Stromal cell of bone marrow (primary cell): ENCODE measurements around the gene RNF167.

ENCODE experiments used
- DNase-seq: peaks from one replicate; pipeline ENCODE4 v3.0.0-alpha.2; 2012; ENCODE audit warnings: low read depth

RNF167 gene

DNA sequence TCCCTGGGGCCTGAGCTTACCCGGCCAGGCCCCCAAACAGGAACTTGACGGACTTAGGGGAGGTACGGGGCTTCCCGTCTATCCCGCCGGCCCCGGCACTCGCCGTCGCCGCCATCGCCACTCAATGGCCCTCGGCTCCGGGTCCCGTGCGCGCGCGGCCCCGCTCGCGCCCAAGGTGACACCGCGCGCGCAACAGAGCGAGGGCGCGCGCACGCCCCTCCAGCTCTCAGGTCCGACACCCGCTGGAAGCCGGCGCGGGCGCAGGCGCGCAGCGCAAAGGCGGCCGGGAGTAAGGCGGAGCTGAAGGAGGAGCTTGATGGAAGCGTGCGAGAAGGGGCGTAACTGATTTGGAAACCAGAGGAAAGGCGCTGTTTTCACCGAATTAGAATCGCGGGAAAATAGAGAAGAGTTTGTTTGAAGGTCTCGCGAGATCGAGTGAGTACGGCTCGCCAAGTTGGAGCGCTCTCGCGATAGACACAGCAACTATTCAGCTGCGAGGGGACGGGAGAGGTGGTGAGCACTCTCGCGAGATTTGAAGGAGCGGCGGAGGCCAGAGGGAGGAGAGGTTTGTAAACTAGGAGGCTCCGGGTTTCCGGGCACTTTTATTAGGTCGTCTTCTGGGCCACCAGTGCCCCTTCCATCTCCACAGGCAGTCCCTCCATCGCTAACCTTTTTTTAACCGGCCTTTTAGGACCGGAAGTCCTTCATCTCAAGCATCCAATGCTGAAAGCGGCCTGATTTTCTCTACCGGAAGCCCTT is at the start of gene RNF167, which contains the start of gene SLC25A11:
RNF167 (plus strand) TSS at position 473 of the 759 bp plus-strand sequence. CDS start 642 bp downstream, outside the sequence.
SLC25A11 (minus strand) TSS at position 251 of the 759 bp plus-strand sequence; CDS start at position 115, 136 bp downstream.
- peak; percentile 99 for DNase-seq

DNA sequence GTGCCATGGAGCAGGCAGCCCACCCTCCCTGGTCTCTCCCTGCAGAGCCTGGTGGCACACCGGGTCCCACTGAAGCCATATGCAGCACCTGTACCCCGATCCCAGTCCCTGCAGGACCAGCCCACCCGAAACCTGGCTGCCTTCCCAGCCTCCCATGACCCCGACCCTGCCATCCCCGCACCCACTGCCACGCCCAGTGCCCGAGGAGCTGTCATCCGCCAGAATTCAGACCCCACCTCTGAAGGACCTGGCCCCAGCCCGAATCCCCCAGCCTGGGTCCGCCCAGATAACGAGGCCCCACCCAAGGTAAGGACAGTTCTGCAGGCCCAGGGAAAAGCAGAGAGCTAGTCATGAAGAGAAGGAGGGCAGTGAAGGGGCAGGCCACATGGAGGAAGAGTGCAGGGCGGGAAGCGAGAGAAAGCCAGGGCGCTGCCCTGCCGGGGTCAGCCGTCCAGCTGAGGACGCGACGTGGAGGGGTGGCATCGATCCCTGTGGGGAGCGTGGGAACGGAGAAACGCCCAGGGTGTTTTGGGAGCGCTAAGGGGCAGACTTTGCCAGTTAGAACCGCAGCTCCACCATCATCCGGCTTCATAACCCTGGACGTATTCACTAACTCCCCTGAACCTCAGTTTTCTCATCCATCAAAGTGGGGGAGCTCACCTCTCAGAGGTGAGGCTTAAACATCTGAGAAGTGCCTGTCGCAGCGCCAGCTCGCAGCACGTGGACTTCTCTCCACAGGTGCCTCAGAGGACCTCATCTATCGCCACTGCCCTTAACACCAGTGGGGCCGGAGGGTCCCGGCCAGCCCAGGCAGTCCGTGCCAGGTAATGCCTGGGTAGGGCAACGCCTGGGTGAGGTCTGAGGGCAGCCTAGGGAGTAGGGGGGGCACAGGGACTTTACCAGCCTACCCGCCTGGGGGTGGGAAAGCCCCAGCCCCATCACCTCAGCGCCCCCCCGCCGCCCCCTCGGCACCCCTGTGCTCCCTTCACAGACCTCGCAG is 48.4 kb upstream of the RNF167 start:
- DNase-seq = no peak

DNA sequence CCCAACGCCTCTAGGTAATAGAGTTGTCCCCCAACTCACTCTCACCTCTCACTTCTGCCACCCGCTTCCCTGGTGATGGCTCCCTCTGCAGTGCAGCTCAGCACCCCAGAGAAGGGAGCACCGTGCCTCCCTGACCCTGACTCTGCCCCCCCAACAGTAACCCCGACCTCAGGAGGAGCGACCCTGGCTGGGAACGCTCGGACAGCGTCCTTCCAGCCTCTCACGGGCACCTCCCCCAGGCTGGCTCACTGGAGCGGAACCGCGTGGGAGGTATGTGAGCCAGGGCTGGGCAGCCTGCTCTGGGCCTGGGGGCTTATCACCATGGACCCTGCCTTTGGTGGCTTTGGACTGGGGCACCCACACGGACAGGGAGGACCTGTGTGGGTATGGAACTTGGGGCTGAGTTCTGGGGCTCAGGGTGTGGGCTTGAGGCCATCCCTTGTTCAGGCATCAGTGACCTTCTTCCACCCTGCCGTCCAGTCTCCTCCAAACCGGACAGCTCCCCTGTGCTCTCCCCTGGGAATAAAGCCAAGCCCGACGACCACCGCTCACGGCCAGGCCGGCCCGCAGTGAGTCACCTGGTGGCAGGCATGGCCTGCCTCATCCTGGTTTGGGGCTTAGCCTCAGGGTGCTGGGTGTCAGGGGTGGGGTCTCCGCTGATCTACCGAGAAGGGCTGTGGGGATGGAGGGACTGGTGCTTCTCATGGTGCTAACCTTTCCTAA is 47.4 kb upstream of the RNF167 start:
- no peak for DNase-seq

DNA sequence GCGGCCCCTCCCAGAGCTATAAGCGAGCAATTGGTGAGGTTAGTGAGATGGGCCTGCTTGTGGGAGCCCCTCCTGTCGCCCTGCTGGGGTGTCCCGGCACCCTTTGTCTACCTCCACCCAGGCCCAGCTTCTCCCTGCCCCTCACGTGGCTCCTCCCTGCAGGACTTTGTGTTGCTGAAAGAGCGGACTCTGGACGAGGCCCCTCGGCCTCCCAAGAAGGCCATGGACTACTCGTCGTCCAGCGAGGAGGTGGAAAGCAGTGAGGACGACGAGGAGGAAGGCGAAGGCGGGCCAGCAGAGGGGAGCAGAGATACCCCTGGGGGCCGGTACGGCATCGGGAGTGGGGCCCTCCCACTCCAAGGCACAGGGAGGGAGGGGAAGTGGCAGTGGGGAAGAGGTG is 46.8 kb upstream of the RNF167 start:
- DNase-seq = no peak

DNA sequence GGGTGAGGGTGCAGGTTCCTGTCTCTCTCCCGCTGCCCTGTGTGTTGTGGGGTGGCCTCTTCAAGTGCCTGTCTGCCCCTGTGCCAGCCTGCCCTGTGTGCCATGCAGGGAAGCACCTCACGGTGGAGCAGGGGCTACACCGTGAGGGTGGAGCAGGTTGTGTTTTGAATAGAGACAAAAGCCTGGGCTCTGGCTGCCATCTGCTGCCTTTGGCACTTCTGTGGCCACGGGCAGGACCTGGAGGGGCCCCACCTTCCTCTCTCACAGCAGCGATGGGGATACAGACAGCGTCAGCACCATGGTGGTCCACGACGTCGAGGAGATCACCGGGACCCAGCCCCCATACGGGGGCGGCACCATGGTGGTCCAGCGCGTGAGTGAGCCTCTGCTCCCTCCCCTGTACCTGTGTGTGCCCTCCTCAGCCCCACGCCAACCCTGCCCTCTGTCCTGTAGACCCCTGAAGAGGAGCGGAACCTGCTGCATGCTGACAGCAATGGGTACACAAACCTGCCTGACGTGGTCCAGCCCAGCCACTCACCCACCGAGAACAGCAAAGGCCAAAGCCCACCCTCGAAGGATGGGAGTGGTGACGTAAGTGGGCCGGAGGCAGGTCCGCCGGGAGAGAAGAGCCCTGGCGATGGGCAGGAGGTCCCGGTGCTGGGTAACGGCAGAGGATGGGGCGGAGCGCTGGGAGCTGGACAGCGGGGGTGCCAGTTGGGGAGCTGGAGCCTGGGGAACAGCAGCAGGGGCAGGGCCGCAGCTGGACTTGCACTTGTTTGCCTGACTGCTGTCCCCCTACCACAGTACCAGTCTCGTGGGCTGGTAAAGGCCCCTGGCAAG is 46.1 kb upstream of the RNF167 start:
- no peak for DNase-seq

DNA sequence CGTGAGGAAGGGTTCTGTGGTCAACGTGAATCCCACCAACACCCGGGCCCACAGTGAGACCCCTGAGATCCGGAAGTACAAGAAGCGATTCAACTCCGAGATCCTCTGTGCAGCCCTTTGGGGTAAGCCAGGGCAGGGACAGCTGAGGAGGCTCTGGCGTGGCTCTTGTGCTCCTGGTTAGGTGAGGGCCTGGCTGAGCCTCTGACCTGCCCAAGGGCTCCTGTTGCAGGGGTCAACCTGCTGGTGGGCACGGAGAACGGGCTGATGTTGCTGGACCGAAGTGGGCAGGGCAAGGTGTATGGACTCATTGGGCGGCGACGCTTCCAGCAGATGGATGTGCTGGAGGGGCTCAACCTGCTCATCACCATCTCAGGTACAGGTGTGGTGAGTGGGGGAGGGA is 44.9 kb upstream of the RNF167 start:
- no peak for DNase-seq

DNA sequence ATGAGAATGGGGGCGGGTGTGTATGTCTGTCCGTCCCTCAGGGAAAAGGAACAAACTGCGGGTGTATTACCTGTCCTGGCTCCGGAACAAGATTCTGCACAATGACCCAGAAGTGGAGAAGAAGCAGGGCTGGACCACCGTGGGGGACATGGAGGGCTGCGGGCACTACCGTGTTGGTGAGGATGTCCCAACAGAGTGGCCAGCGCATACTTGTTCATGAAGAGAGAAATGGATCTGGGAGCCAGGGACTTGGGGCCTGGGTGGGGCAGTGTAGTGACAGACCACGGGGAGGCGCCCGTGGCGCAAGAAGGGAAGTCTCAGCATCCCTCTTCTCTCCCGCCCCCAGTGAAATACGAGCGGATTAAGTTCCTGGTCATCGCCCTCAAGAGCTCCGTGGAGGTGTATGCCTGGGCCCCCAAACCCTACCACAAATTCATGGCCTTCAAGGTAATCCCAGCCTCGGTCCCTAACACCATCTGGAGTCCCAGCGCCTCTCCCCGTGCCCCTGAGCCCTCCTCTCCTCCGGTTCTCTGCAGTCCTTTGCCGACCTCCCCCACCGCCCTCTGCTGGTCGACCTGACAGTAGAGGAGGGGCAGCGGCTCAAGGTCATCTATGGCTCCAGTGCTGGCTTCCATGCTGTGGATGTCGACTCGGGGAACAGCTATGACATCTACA is 44.3 kb upstream of the RNF167 start:
- DNase-seq = no peak

DNA sequence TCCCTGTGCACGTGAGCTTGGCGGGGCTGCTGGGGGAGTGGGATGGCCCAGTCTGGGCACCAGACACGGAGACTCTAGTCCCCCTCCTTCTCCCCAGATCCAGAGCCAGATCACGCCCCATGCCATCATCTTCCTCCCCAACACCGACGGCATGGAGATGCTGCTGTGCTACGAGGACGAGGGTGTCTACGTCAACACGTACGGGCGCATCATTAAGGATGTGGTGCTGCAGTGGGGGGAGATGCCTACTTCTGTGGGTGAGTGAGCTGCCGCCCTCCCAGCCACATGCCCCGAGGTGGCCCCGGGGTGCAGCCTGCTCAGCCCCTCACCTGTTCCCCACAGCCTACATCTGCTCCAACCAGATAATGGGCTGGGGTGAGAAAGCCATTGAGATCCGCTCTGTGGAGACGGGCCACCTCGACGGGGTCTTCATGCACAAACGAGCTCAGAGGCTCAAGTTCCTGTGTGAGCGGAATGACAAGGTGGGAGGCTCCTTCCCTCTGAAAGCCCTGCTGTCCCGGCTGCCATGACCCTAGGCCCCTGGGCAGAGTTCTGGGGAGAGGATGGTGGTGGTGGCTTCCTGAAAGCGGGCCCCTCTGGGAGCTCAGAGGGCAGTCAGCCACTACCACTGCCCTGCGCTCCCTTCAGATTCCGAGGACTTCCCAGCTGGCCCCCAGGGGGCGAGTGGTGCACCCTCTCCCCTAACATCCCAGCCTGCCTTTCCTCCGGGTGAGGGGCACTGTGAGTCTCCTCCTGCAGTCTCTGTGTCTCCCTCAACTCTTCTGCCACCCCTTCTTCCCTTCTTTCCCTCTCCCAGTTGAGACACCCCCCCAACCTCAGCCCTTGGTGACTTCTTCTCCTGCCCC is 43.5 kb upstream of the RNF167 start:
- DNase-seq = no peak

DNA sequence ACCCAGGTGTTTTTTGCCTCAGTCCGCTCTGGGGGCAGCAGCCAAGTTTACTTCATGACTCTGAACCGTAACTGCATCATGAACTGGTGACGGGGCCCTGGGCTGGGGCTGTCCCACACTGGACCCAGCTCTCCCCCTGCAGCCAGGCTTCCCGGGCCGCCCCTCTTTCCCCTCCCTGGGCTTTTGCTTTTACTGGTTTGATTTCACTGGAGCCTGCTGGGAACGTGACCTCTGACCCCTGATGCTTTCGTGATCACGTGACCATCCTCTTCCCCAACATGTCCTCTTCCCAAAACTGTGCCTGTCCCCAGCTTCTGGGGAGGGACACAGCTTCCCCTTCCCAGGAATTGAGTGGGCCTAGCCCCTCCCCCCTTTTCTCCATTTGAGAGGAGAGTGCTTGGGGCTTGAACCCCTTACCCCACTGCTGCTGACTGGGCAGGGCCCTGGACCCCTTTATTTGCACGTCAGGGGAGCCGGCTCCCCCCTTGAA is 42.8 kb upstream of the RNF167 start:
- DNase-seq = no peak

DNA sequence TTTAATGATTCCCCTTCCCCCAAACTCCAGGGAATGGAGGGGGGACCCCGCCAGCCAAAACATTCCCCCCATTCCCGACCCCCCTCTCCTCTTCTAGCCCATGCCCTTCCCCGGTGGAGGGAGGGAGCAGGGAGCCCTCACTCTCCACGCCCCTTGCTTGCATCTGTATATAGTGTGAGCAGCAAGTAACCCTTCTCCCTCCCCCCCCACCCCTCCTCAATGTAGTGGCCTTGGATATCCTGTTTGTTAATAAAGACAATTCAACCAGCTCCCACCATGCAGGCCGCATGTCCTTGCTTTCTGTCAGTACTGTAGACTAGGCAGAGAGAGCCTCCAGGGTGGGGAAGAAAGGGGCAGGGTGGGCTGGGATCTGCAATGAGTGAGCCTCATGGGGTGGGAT is 42.3 kb upstream of the RNF167 start:
- no peak for DNase-seq

DNA sequence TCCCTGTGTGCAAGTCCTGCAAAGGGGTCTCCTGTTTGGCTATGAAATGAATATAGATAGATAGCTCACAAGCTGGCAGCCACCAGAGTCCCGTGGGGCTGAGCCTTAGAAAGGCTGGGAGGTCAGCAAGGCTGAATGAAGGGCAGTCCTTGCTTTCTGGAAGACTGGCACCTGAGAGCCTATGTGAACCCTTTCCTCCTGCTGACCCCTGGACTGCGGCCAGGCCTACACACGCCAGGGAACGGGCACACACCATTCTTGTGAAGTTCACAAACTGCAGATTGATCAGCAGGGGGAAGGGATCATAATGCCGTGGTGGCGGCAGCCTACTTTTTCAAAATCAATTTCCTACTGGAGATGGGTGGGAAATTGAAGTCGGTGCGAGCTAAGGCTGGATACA is 41.7 kb upstream of the RNF167 start:
- no peak for DNase-seq

DNA sequence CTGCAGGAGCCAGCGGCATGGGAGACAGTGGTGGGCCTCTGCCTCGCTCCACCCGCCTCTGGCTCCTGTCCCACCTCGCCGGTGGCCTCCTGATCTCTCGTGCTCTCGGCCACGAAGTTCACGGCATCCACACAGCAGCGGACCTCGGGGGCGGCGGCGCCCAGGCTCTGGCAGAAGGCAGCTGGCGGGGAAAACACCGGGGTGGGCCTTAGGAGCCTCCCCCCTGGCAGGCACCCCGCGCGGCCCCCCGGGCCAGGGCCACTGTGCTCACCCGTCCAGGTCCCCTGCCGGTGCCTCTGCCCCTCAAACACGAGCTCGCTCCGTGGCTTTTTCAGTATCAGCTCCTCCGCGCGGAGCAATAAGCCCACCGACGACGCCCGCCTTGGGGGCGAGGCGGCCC is 41.1 kb upstream of the RNF167 start:
- DNase-seq = no peak

DNA sequence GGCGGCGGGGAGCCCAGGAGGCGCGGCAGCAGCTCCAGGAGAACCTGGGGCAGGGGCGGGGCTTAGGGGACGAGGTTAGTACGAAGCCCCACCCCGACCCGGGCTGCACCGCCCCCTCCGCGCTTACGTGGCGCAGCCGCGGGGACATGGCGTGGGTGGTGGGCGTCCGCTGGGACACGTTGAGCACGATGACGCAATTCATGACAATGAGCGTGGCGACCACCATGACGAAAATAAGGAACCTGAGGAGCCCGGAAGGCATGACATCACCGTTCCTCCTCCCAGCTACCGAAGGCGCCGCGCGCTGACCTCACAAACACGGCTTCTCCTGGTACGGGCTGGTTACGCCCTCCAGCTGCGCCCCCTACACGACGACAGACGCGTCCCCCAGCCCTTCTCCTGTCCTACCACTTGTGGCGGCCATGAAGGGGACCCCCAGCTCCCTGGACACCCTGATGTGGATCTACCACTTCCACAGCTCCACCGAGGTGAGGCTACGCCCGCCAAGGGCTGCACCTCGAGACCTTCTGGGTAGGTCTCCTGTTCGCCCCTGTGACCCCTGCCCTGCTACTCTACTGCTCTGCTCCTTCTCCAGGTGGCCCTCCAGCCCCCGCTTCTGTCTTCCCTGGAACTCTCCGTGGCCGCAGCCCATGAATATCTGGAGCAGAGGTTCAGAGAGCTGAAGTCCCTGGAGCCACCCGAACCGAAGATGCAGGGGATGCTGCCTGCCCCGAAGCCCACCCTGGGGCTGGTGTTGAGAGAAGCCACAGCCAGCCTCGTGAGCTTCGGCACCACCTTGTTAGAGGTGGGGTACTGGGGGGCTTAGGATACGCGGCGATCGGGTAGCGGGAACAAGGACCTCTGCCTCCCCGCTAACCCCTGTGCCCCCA is 40.5 kb upstream of the RNF167 start, which contains the start of gene C17orf107:
C17orf107 (plus strand) TSS at position 196 of the 890 bp plus-strand sequence; CDS start at position 423, 227 bp downstream.
- DNase-seq = peak; percentile 36

DNA sequence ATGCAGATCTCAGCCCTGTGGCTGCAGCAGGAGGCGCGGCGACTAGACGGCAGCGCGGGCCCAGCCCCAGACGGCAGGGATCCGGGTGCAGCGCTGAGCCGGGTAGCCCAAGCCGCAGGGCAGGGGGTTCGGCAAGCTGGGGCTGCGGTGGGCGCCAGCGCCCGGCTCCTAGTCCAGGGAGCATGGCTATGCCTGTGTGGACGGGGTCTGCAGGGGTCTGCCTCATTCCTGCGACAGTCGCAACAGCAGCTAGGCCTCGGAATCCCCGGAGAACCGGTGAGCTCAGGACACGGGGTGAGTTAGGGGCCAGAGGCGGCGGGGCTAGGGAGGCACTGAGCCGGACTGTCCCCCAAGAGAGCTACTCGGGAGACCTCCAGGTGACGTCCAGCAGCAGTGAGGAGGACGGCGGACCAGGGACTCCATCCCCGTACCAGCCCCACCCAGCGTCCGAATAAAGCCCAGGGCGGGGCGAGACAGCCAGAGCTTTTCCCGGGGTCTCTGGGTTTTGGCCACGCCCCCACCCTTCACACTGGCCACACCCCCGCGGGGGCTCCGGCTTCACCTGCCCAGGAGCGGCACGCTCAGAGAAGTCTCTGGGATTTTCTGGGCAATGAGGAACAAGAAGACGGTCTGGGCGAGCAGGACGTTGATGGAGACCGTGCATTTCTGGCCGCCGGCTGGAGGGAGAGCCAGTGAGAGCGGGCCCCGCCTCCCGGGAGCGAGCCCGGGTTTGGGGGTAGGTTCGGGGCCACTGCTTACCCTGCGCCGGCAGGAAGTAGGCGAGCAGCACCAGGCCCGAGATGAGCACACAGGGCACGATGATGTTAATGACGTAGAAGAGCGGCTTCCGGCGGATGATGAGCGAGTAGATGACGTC is 39.6 kb upstream of the RNF167 start:
- DNase-seq = no peak

DNA sequence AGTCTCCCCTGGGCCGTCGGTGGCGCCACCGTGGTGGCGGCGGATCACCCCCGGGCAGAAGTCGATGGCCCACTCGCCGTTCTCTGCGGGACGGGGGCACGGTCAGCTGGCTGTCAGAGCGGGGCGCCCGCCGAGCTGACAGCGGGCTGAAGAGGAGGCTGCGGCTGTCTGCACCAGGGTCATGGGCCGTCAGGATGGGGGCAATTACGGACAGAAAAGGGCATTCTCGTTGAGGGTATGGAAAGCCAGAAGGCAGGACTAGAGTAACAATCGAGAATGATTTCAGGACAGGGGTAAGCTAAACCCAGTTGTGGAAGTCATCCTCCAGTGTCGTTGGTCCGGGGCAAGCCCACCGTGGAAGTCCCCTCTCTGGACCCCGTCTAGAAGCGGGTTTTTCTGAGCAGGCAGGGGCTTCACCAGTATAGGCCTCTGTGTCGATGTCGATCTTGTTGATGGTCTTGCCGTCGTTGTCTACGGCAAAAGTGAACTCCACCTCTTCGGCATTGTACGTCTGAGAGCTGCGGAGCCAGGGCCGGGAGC is 38.9 kb upstream of the RNF167 start:
- no peak for DNase-seq

DNA sequence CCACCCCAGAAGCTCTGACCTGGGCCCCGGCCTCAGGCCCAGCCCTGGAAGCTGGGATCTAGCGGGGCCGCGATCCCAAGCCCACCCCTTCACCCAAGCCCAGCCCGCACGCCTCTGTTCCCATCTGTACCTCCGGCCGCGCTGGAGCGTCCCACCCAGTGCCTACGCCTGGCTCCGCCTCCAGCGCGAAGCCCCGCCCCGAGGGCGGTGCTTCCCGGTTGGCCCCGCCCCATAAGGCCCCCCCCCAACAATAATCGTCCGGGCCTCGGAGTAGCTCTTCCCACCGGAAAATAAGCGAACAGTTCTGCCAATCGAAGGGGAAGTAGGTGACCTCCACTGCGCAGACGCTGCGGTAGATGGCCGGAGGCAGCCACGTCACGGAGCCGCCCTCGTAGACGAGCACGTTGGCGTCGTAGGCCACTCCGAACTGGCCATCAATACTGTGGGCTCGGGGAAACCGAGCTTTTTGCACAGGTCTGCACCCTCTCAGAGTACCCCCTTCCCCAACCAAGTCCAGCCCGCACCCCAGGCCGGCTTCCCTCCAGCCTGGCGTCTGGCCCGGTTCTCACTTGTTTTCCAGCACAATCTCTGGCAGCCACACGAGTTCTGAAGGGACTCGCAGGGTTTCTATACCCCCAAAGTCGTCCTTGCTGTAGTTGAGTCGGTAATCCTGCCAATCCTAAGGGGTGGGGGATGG is 38.3 kb upstream of the RNF167 start:
- peak; percentile 22 for DNase-seq
